Panc1 (cell line): ENCODE results near the gene SH3GLB2. TPM values are rescaled to one million over a fixed set of nuclear protein-coding genes. Genes with fewer than 3 reads are reported as not detected.

Experiments
- ATAC-seq: fragments of 200-7000 bp; cut with Tn5 transposase; 2 replicates; pipeline ENCODE4 v1.9.1; 2020; ENCODE audit warnings: mild to moderate bottlenecking, moderate library complexity
- BruUV-seq: library from RNA; stranded (reverse); fragments of 400-500 nt; replicated peaks from 2 replicates; lab custom pipeline; 2021; lab: Mats Ljungman, UMichigan
- CTCF ChIA-PET: fragments of 300-600 bp; sonication (Branson Sonifier 250); formaldehyde crosslinking; loops from one replicate; lab custom pipeline; 2022; ENCODE audit warnings: antibody characterized with exemption; lab: Charles Lee
- POLR2A ChIA-PET: fragments of 300-600 bp; sonication (Branson Sonifier 250); formaldehyde crosslinking; loops from one replicate; lab custom pipeline; 2022; ENCODE audit warnings: antibody characterized with exemption; lab: Charles Lee
- DNase-seq: peaks from one replicate; pipeline ENCODE4 v3.0.0-alpha.2; 2010; ENCODE audit warnings: low read depth, low spot score
- H3K27ac ChIP-seq: 2 replicates; pipeline ENCODE4 v1.5.1; 2011; ENCODE audit warnings: mild to moderate bottlenecking, low read length, inconsistent platforms
- H3K27me3 ChIP-seq: fragments of 200-500 bp; sonication (Bioruptor generic); 2 replicates; pipeline ENCODE4 v1.6.0; 2014; ENCODE audit warnings: low read length, inconsistent platforms; ENCODE audit not compliant: control insufficient read depth, insufficient read depth
- H3K36me3 ChIP-seq: fragments of 200-500 bp; sonication (Bioruptor generic); 2 replicates; pipeline ENCODE4 v1.5.1; 2014; ENCODE audit warnings: inconsistent platforms, mild to moderate bottlenecking, low read length, moderate library complexity; ENCODE audit not compliant: control insufficient read depth, insufficient read depth
- H3K4me1 ChIP-seq: 2 replicates; pipeline ENCODE4 v1.5.1; 2011; ENCODE audit warnings: inconsistent platforms, mild to moderate bottlenecking, low read length, moderate library complexity; ENCODE audit not compliant: control insufficient read depth, insufficient read depth
- H3K4me3 ChIP-seq, 2 experiments: 2 replicates each; pipeline ENCODE4 v1.5.1; 2011 to 2012; ENCODE audit warnings: low read depth in 2 of 2, low read length in 2 of 2, mild to moderate bottlenecking in 2 of 2, inconsistent platforms in 1 of 2, moderate library complexity in 1 of 2
- H3K9me3 ChIP-seq: fragments of 200-500 bp; sonication (Bioruptor generic); 2 replicates; pipeline ENCODE4 v1.5.1; 2014; ENCODE audit warnings: low read depth, mild to moderate bottlenecking, inconsistent platforms, low read length, moderate library complexity; ENCODE audit not compliant: control insufficient read depth, insufficient read depth
- POLR2AphosphoS5 ChIP-seq: IDR thresholded peaks from 2 replicates; pipeline ENCODE4 v1.6.1; 2012; ENCODE audit warnings: mild to moderate bottlenecking, low read depth, low read length, moderate library complexity
- REST ChIP-seq, 2 experiments: IDR thresholded peaks; 2 replicates each; pipeline ENCODE4 v1.6.1; 2011 to 2012; ENCODE audit warnings: low read depth in 2 of 2, control low read depth in 1 of 2, low read length in 1 of 2, mild to moderate bottlenecking in 1 of 2, moderate library complexity in 1 of 2; ENCODE audit not compliant: insufficient read depth in 1 of 2
- SIN3A ChIP-seq: IDR thresholded peaks from 2 replicates; pipeline ENCODE4 v1.6.1; 2012; ENCODE audit warnings: low read depth, mild to moderate bottlenecking, low read length, moderate library complexity, borderline replicate concordance; ENCODE audit not compliant: insufficient read depth
- TCF7L2 ChIP-seq: IDR thresholded peaks from 2 replicates; pipeline ENCODE4 v1.6.1; 2011; ENCODE audit warnings: mild to moderate bottlenecking, low read depth, low read length, inconsistent platforms
- in situ Hi-C: cut with HindIII; loops from 2 replicates; pipeline ENCODE4 v1.10.0; 2016; ENCODE audit warnings: low sequenced_read_pairs, low pct_unique_long_range_greater_than_20kb
- intact Hi-C: fragments of 100-400 bp; cut with micrococcal nuclease; formaldehyde crosslinking; loops from one replicate; pipeline ENCODE4 v1.10.0; 2022; ENCODE audit not compliant: unreplicated experiment
- total RNA-seq: library from RNA; stranded (reverse); gene quantifications from one replicate; pipeline ENCODE4 v1.2.1, GENCODE V29; 2021; ENCODE audit not compliant: unreplicated experiment
- TF ChIP-seq, protein P1 (sequence below): fragments of 450-650 bp; IDR thresholded peaks from 2 replicates; pipeline ENCODE4 v1.5.1; 2017; ENCODE audit warnings: mild to moderate bottlenecking

The SH3GLB2 gene
- total RNA-seq, 1 experiment from 2014 or later = 68.3 TPM

DNA sequence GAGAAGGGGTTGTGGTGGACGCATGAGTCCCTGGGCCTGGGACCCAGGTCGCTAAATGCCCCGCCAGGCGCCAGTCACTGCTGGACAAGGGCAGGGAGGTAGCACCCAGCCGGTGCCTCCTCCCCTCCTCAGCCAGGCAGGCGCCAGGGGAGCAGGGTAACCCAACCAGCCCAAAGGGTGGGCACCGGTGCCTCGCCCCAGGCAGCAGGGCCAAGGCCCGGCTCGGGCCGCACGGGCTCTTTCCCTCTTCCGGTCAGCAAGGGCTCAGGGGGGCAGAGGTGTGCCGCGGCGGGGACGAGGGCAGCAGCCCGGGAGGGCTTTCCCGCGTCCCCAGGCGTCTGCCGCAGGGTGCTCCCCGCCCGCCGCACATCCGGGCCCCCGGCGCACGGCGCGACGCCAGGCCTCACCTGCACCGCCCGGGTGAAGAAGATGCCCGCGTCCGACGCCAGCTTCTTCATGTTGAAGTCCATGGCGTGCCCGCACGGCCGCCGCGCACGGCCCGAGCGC lies 393 bp downstream of the SH3GLB2 start:
- Histone ChIP-seq H3K4me1 (peaks cover 13% of the 10 kb centered on the region), H3K36me3 (no peaks in the 10 kb centered on the region), H3K27me3 (no peaks in the 10 kb centered on the region), H3K9me3 (no peaks in the 10 kb centered on the region), H3K27ac (peak overlapping the region; percentile 66), H3K4me3 (peak overlapping the region; percentile 68 to 72)
- in situ Hi-C loops (no loop called here), intact Hi-C loops (no loop called here)
- TF ChIP-seq TCF7L2 = no peak
- TF ChIP-seq REST (IDR thresholded peaks at IDR 0.05; ENCODE audit: insufficient read depth in 1 of 2, low read depth in 2 of 2, low read length in 1 of 2) = no peak
- no peak for TF ChIP-seq POLR2AphosphoS5
- TF ChIP-seq SIN3A = no peak
- TF ChIP-seq, protein P1, sequence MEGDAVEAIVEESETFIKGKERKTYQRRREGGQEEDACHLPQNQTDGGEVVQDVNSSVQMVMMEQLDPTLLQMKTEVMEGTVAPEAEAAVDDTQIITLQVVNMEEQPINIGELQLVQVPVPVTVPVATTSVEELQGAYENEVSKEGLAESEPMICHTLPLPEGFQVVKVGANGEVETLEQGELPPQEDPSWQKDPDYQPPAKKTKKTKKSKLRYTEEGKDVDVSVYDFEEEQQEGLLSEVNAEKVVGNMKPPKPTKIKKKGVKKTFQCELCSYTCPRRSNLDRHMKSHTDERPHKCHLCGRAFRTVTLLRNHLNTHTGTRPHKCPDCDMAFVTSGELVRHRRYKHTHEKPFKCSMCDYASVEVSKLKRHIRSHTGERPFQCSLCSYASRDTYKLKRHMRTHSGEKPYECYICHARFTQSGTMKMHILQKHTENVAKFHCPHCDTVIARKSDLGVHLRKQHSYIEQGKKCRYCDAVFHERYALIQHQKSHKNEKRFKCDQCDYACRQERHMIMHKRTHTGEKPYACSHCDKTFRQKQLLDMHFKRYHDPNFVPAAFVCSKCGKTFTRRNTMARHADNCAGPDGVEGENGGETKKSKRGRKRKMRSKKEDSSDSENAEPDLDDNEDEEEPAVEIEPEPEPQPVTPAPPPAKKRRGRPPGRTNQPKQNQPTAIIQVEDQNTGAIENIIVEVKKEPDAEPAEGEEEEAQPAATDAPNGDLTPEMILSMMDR = no peak
- CTCF ChIA-PET = interaction anchor here (0.5 to 1.2 kb wide), 10 partner anchors 13 to 569 kb away, joined by 3 to 12 read pairs (median 3); partner anchors contain the start of gene DOLPP1
- ATAC-seq (peak; percentile 79), DNase-seq (no peak)
- POLR2A ChIA-PET = no interaction called here
- BruUV-seq = no TSS peak

DNA sequence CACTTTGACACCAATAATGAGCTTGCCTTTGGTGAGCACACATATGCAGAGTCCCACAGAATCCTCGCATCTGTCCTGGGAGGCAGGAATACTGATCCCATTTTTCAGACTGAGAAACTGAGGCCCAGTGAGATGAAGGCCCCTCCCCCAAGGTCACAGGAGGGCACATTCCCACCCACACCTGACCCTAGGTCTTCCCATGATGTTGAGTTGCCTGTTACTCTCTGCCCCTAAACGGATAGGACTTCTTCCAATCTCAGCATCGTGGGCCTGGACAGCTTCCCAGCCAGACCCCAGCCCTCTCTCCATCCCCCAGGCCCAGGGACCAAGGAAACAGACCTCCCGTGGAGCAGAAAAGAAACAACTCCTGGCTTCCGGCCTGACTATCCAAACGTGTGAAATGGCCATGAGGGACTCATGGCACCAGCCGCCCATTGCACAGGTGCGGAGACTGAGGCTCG lies 877 bp downstream of the SH3GLB2 start:
- H3K27me3 ChIP-seq = no peaks in the 10 kb centered on the region
- CTCF ChIA-PET = interaction anchor here (1.2 kb wide), 1 partner anchor 147 kb away, joined by 3 read pairs; no protein-coding TSS in a partner anchor
- no peaks in the 10 kb centered on the region for H3K36me3 ChIP-seq
- in situ Hi-C loops = no loop called here
- BruUV-seq = no TSS peak
- H3K4me3 ChIP-seq = peak overlapping the region; percentile 68 to 72
- intact Hi-C loops = no loop called here
- peak overlapping the region; percentile 66 for H3K27ac ChIP-seq
- DNase-seq = no peak
- POLR2A ChIA-PET = no interaction called here
- ATAC-seq = no peak; the same call in 1 of the 2 replicates
- TF ChIP-seq SIN3A (no peak), TCF7L2 (no peak), REST (IDR thresholded peaks at IDR 0.05; ENCODE audit: insufficient read depth in 1 of 2, low read depth in 2 of 2, low read length in 1 of 2) (no peak), POLR2AphosphoS5 (no peak)
- TF ChIP-seq, protein P1 = no peak
- peaks cover 16% of the 10 kb centered on the region for H3K4me1 ChIP-seq
- H3K9me3 ChIP-seq = no peaks in the 10 kb centered on the region
